ENCODE results near the gene ARHGAP18. TPM values are rescaled to one million over a fixed set of nuclear protein-coding genes. Genes with fewer than 3 reads are reported as not detected.

ARHGAP18 gene
- total RNA-seq, 6 experiments from 2014 or later, result 70.8 to 81.2 (median 76.0) TPM

GRCh38 chr6:129552413-129552812 lies 157.6 kb downstream of the ARHGAP18 start:
- peaks cover 16% of the 10 kb centered on the region for H3K4me1 Mint-ChIP-seq (ENCODE audit: low read depth)
- H3K27me3 Mint-ChIP-seq (ENCODE audit: insufficient read depth), result peaks cover 2% of the 10 kb centered on the region; the same call in 1 of the 2 replicates
- no peaks in the 10 kb centered on the region for H3K9me3 Mint-ChIP-seq
- H3K36me3 Mint-ChIP-seq (ENCODE audit: low read depth), result peaks cover 49% of the 10 kb centered on the region
- H3K27ac Mint-ChIP-seq, result peak overlapping the region; percentile 14; the same call in 1 of the 2 replicates
- TF ChIP-seq CTCF (IDR thresholded peaks at IDR 0.05), result no peak
- DNase-seq, result no peak
- no peak overlapping the region for H3K4me3 Mint-ChIP-seq

DNA sequence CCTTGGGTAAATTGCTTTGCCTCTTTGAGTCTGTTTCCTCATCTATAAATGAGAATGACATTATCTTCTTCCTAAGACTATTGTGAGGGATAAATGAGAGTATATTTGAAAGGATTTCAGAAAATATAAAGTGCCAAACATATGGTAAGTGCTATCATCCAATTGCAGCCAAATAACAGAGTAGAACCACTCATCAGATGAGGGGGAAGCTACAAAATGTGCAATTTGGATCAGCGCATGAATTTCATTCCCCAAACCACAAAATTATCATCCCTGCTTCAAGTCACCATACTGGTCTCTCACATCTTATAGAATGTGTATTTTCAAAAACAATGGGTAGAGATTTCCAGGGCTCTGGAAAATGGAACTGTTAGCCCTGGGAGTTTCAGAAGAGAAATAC lies 158.5 kb downstream of the ARHGAP18 start:
- H3K36me3 Mint-ChIP-seq (ENCODE audit: low read depth), result peaks cover 50% of the 10 kb centered on the region
- no peaks in the 10 kb centered on the region for H3K9me3 Mint-ChIP-seq

DNA sequence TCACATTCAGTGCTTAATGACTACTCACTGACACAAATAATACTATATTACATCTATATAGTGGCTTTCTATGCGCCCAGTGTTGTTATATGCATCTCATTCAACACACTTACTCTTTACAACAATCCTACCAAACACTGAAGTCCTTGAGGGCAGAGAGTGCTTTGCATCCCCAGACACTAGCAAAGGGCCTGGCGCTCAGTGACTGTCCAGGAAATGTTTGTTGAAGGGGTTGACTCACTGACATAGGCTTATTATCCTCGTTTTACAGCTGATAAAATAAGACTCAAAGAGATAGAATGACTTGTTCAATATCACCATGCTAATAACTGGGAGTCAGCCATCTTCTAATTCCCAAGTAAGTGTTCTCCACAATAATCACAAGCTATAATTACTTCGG lies 163.3 kb downstream of the ARHGAP18 start:
- TF ChIP-seq CTCF (IDR thresholded peaks at IDR 0.05), result no peak
- H3K4me3 Mint-ChIP-seq, result no peak overlapping the region
- H3K27me3 Mint-ChIP-seq (ENCODE audit: insufficient read depth), result peaks cover 2% of the 10 kb centered on the region; the same call in 1 of the 2 replicates
- no peak for DNase-seq
- H3K36me3 Mint-ChIP-seq (ENCODE audit: low read depth), result peaks cover 54% of the 10 kb centered on the region
- H3K4me1 Mint-ChIP-seq (ENCODE audit: low read depth), result peaks cover 16% of the 10 kb centered on the region
- no peak overlapping the region for H3K27ac Mint-ChIP-seq
- peaks cover 4% of the 10 kb centered on the region; the same call in 1 of the 2 replicates for H3K9me3 Mint-ChIP-seq

More for the DNA sequence above, 158.5 kb downstream of the ARHGAP18 start:
- DNase-seq, result no peak
- Mint-ChIP-seq H3K27me3 (ENCODE audit: insufficient read depth) (peaks cover 2% of the 10 kb centered on the region; the same call in 1 of the 2 replicates), H3K27ac (no peak overlapping the region), H3K4me3 (no peak overlapping the region), H3K4me1 (ENCODE audit: low read depth) (peaks cover 20% of the 10 kb centered on the region)
- TF ChIP-seq CTCF (IDR thresholded peaks at IDR 0.05), result no peak

DNA sequence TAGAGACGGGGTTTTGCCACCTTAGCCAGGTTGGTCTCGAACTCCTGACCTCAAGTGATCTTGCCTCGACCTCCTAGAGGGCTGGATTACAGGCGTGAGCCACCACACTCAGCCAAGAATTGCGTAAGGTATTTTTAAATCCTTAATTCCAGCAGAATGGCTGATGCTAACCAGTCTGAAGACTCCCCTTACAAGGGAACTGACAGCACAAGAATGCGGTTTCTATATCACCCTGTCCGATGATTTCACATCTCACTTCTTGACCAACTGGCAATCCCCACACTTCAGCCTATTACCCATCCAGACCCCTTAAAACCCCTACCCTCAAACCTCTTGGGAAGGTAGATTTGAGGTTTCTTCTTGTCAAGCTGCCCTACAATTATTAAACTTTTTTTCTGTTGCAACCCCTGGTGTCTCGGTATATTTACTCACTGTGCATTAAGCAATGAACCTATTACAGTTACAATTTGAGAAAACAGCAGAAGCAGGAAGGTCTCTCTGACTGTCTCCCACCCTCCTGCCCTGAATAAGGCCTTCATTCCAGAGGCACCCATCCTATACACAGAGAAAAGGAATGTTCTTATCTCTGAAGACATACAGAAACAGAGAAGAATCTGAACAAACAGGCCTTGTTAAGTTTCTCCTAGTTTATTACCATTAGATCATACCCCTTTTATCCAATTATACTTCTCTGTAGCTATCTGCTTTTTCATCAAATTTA lies 164.9 kb downstream of the ARHGAP18 start:
- DNase-seq, result no peak
- peaks cover 2% of the 10 kb centered on the region; the same call in 1 of the 2 replicates for H3K27me3 Mint-ChIP-seq (ENCODE audit: insufficient read depth)
- peaks cover 46% of the 10 kb centered on the region for H3K36me3 Mint-ChIP-seq (ENCODE audit: low read depth)
- no peak overlapping the region for H3K4me3 Mint-ChIP-seq
- H3K9me3 Mint-ChIP-seq, result peaks cover 4% of the 10 kb centered on the region; the same call in 1 of the 2 replicates
- peaks cover 16% of the 10 kb centered on the region for H3K4me1 Mint-ChIP-seq (ENCODE audit: low read depth)
- H3K27ac Mint-ChIP-seq, result no peak overlapping the region; the same call in 1 of the 2 replicates
- no peak for TF ChIP-seq CTCF (IDR thresholded peaks at IDR 0.05)

DNA sequence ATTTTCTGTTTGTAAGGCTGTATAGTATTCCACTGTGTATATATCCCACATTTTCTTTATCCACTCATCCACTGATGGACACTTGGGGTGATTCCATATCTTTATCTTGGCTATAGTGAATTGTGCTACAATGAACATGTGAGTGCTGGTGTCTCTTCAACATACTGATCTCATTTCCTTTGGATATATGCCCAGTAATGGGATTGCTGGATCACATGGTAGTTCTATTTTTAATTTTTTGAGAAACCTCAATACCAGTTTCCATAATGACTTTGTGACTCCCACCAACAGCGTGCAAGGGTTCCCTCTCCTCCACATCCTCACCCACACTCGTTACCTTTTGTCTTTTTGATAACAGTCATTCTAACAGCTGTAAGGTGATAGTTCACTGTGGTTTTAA lies 166.0 kb downstream of the ARHGAP18 start:
- peaks cover 41% of the 10 kb centered on the region for H3K36me3 Mint-ChIP-seq (ENCODE audit: low read depth)
- peak; percentile 32 for DNase-seq
- TF ChIP-seq CTCF (IDR thresholded peaks at IDR 0.05), result no peak
- H3K4me3 Mint-ChIP-seq, result no peak overlapping the region
- H3K4me1 Mint-ChIP-seq (ENCODE audit: low read depth), result peaks cover 16% of the 10 kb centered on the region
- peaks cover 2% of the 10 kb centered on the region; the same call in 1 of the 2 replicates for H3K27me3 Mint-ChIP-seq (ENCODE audit: insufficient read depth)
- no peak overlapping the region for H3K27ac Mint-ChIP-seq
- H3K9me3 Mint-ChIP-seq, result peaks cover 4% of the 10 kb centered on the region; the same call in 1 of the 2 replicates
